SK-N-SH treated with all-trans-retinoic acid at 6 μM for 48 hours (cell line): ENCODE measurements around the gene TRIOBP.

Experiments
- ATAC-seq: fragments of 200-7000 bp; cut with Tn5 transposase; 3 replicates; pipeline ENCODE4 v1.9.1; 2020; ENCODE audit warnings: mild to moderate bottlenecking, moderate library complexity
- ARNTL ChIP-seq: fragments of 450-650 bp; formaldehyde crosslinking; IDR thresholded peaks from 2 replicates; pipeline ENCODE4 v1.5.0; 2020; ENCODE audit warnings: low read depth, mild to moderate bottlenecking, moderate library complexity, borderline replicate concordance
- BACH2 ChIP-seq: fragments of 250-450 bp; sonication (Bioruptor Pico); IDR thresholded peaks from 2 replicates; pipeline ENCODE4 v1.9.0; 2021; ENCODE audit warnings: mild to moderate bottlenecking, borderline replicate concordance
- ESRRG ChIP-seq: fragments of 250-450 bp; sonication (Bioruptor Pico); IDR thresholded peaks from 2 replicates; pipeline ENCODE4 v1.6.1; 2021; ENCODE audit warnings: mild to moderate bottlenecking
- GLIS3 ChIP-seq: fragments of 250-450 bp; sonication (Bioruptor Pico); IDR thresholded peaks from 2 replicates; pipeline ENCODE4 v1.5.0; 2020; ENCODE audit warnings: mild to moderate bottlenecking, moderate library complexity
- ISL1 ChIP-seq: fragments of 250-450 bp; sonication (Bioruptor Pico); IDR thresholded peaks from 2 replicates; pipeline ENCODE4 v2.1.2; 2022; ENCODE audit warnings: mild to moderate bottlenecking, moderate library complexity
- OSR1 ChIP-seq: fragments of 250-450 bp; sonication (Bioruptor Pico); IDR thresholded peaks from 2 replicates; pipeline ENCODE4 v1.8.0; 2022; ENCODE audit warnings: moderate library complexity, mild to moderate bottlenecking, inconsistent platforms
- PPARA ChIP-seq: fragments of 250-450 bp; sonication (Bioruptor Pico); IDR thresholded peaks from 2 replicates; pipeline ENCODE4 v1.5.0; 2020; ENCODE audit warnings: mild to moderate bottlenecking, borderline replicate concordance
- RARB ChIP-seq: fragments of 250-450 bp; sonication (Bioruptor Pico); IDR thresholded peaks from 2 replicates; pipeline ENCODE4 v1.8.0; 2021; ENCODE audit warnings: mild to moderate bottlenecking, moderate library complexity
- SNAI2 ChIP-seq: fragments of 250-450 bp; sonication (Bioruptor Pico); IDR thresholded peaks from 2 replicates; pipeline ENCODE4 v1.5.0; 2020; ENCODE audit warnings: mild to moderate bottlenecking, moderate library complexity
- TCF4 ChIP-seq: fragments of 250-450 bp; sonication (Bioruptor Pico); IDR thresholded peaks from 2 replicates; pipeline ENCODE4 v1.8.0; 2021; ENCODE audit warnings: mild to moderate bottlenecking, moderate library complexity, borderline replicate concordance
- TOX ChIP-seq: fragments of 250-450 bp; sonication (Bioruptor Pico); IDR thresholded peaks from 2 replicates; pipeline ENCODE4 v1.8.0; 2021; ENCODE audit warnings: mild to moderate bottlenecking, moderate library complexity, borderline replicate concordance
- ZC3H10 ChIP-seq: fragments of 250-450 bp; sonication (Bioruptor Pico); IDR thresholded peaks from 2 replicates; pipeline ENCODE4 v1.5.1; 2021; ENCODE audit warnings: mild to moderate bottlenecking, moderate library complexity
- ZFP3 ChIP-seq: fragments of 250-450 bp; sonication (Bioruptor Pico); IDR thresholded peaks from 2 replicates; pipeline ENCODE4 v1.5.0; 2020; ENCODE audit warnings: mild to moderate bottlenecking, moderate library complexity
- ZFP30 ChIP-seq: fragments of 450-650 bp; formaldehyde crosslinking; IDR thresholded peaks from 2 replicates; pipeline ENCODE4 v1.5.0; 2022; ENCODE audit warnings: mild to moderate bottlenecking, moderate library complexity
- ZNF565 ChIP-seq: fragments of 450-650 bp; formaldehyde crosslinking; conservative IDR thresholded peaks from 2 replicates; pipeline ENCODE4 v1.5.0; 2020; ENCODE audit warnings: low read depth, mild to moderate bottlenecking, moderate library complexity
- ZNF70 ChIP-seq: fragments of 450-650 bp; formaldehyde crosslinking; IDR thresholded peaks from 2 replicates; pipeline ENCODE4 v1.5.0; 2020; ENCODE audit warnings: mild to moderate bottlenecking, moderate library complexity
- ZNF8 ChIP-seq: fragments of 450-650 bp; formaldehyde crosslinking; IDR thresholded peaks from 2 replicates; pipeline ENCODE4 v1.5.0; 2020; ENCODE audit warnings: mild to moderate bottlenecking, moderate library complexity
- TF ChIP-seq, protein P1 (sequence below): fragments of 250-450 bp; sonication (Bioruptor Pico); IDR thresholded peaks from 2 replicates; pipeline ENCODE4 v1.5.1; 2021; ENCODE audit warnings: mild to moderate bottlenecking, moderate library complexity
- TF ChIP-seq, protein P2 (sequence below): fragments of 250-450 bp; sonication (Bioruptor Pico); IDR thresholded peaks from 2 replicates; pipeline ENCODE4 v1.5.1; 2020; ENCODE audit warnings: low read depth, mild to moderate bottlenecking, moderate library complexity
- TF ChIP-seq, protein P3 (sequence below): fragments of 250-450 bp; sonication (Bioruptor Pico); IDR thresholded peaks from 2 replicates; pipeline ENCODE4 v1.8.0; 2020; ENCODE audit warnings: mild to moderate bottlenecking, moderate library complexity, borderline replicate concordance
- TF ChIP-seq, protein P4 (sequence below): fragments of 250-450 bp; sonication (Bioruptor Pico); IDR thresholded peaks from 2 replicates; pipeline ENCODE4 v1.5.0; 2020; ENCODE audit warnings: mild to moderate bottlenecking, moderate library complexity

The TRIOBP gene

DNA sequence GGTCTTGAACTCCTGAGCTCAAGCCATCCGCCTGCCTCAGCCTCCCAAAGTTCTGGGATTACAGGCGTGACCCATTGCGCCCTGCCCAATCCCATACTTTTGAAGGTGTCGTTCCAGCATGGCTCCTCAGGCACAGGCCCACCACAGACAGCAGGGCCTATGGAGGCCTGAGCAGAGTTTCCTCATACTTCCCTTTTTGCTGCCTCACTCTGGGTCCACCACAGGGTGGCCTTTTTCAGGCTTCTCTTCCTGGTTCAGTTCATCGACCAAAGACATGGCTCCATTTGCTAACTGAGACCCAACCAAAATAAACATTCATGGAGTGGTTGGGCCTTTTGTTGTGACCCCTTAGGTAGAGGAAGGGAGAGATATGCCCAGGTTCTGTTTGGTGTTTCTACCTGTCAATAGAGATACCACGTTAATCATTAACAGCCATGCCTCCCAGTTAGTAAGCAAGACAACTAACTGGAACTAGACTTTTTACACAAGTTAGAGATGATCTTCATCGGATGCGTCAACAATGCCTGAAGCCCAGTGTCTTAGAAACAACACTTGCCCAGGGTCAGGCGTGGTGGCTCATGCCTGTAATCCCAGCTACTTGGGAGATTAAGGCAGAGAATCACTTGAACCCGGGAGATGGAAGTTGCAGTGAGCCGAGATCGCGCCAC, 35.1 kb downstream of the TRIOBP start (continued):
- TF ChIP-seq, protein P1, sequence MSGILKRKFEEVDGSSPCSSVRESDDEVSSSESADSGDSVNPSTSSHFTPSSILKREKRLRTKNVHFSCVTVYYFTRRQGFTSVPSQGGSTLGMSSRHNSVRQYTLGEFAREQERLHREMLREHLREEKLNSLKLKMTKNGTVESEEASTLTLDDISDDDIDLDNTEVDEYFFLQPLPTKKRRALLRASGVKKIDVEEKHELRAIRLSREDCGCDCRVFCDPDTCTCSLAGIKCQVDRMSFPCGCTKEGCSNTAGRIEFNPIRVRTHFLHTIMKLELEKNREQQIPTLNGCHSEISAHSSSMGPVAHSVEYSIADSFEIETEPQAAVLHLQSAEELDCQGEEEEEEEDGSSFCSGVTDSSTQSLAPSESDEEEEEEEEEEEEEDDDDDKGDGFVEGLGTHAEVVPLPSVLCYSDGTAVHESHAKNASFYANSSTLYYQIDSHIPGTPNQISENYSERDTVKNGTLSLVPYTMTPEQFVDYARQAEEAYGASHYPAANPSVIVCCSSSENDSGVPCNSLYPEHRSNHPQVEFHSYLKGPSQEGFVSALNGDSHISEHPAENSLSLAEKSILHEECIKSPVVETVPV (CRISPR knock-in tag) = no peak
- TF ChIP-seq TCF4 (CRISPR knock-in tag) (no peak), ZFP30 (CRISPR knock-in tag) (no peak), BACH2 (CRISPR knock-in tag) (no peak), GLIS3 (no peak), PPARA (CRISPR knock-in tag) (no peak), ARNTL (CRISPR knock-in tag) (no peak)
- TF ChIP-seq, protein P2, sequence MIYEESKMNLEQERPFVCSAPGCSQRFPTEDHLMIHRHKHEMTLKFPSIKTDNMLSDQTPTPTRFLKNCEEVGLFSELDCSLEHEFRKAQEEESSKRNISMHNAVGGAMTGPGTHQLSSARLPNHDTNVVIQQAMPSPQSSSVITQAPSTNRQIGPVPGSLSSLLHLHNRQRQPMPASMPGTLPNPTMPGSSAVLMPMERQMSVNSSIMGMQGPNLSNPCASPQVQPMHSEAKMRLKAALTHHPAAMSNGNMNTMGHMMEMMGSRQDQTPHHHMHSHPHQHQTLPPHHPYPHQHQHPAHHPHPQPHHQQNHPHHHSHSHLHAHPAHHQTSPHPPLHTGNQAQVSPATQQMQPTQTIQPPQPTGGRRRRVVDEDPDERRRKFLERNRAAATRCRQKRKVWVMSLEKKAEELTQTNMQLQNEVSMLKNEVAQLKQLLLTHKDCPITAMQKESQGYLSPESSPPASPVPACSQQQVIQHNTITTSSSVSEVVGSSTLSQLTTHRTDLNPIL (CRISPR knock-in tag) = no peak
- TF ChIP-seq, all 23 proteins: peak for 0

DNA sequence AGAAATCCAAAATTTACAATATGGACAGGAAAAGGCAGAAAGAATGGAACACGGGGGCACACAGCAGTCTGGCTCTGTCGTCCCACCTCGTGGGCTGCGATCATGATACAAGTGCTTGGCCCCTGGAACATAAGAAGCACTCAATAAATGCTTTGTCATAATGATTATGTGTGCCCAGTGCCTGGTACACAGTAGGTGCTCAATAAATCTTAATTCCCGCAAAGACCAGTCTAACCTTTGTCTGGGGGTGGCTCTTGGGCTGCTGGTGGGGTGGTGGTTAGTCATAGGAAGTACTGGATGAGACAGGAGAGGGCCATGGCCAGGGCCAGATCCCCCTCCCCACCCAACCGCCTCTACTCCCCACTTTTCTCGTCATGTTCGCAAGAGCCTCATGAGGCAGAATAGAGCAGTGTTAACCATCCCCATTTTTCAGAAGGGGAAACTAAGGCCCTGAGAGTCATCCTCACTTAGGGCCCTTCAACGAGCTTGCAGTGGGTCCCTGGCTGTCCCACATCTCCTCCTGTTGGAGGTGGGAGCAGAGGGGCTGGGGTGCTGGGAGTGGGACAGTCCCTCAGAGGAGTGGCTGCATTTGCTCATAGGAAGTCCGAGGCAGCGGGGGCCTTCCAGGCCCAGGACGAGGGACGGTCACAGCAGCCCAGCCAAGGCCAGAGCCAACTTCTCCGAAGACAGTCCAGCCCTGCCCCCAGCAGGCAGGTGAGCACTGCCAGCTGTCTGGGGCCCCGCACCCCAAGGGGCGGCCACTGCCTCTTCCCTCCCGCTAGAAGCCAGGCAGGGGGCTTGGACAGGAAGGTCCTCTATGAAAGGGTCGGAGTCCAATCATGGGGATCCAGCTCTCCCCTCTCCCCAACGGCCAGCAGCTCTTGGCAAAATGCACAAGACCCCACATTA, 36.1 kb downstream of the TRIOBP start:
- no peak for TF ChIP-seq ISL1 (CRISPR knock-in tag)
- TF ChIP-seq ZC3H10 (CRISPR knock-in tag) = no peak
- no peak for TF ChIP-seq OSR1 (CRISPR knock-in tag)
- no peak for TF ChIP-seq TCF4 (CRISPR knock-in tag)
- TF ChIP-seq, protein P3, sequence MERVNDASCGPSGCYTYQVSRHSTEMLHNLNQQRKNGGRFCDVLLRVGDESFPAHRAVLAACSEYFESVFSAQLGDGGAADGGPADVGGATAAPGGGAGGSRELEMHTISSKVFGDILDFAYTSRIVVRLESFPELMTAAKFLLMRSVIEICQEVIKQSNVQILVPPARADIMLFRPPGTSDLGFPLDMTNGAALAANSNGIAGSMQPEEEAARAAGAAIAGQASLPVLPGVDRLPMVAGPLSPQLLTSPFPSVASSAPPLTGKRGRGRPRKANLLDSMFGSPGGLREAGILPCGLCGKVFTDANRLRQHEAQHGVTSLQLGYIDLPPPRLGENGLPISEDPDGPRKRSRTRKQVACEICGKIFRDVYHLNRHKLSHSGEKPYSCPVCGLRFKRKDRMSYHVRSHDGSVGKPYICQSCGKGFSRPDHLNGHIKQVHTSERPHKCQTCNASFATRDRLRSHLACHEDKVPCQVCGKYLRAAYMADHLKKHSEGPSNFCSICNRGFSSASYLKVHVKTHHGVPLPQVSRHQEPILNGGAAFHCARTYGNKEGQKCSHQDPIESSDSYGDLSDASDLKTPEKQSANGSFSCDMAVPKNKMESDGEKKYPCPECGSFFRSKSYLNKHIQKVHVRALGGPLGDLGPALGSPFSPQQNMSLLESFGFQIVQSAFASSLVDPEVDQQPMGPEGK (CRISPR knock-in tag) = no peak
- no peak for TF ChIP-seq ZNF70 (CRISPR knock-in tag)
- TF ChIP-seq, protein P2 (CRISPR knock-in tag) = no peak
- no peak for TF ChIP-seq ZNF8
- no peak for ATAC-seq

DNA sequence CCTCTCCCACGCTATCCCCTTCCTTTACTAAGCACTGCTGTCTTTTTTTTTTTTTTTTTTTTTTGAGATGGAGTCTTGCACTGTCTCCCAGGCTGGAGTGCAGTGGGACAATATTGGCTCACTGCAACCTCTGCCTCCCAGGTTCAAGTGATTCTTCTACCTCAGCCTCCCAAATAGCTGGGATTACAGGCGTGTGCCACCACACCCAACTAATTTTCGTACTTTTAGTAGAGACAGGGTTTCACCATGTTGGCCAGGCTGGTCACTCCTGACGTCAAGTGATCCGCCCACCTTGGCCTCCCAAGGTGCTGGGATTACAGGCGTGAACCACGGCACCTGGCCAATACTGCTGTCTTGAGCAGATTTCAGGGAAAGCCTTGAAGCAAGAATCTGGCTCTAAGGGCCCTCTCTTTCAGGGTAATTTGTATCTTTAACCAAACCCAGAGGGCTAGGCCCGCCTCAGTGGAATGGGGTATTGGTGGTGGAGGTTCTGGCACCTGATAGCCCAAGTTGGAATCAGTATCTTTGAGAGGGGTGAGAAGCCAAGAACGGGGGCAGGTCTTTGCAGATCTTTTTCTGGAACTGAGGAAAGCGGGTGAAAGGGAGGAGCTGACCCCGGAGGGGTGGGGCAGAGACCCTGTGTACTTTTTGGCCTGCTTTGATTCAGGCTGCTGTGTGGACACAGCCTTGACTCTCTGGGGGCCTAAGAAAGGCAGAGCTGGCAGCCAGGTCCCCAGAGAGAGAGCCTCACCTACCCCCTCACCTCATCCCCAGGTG, 37.0 kb downstream of the TRIOBP start:
- ATAC-seq = no peak
- TF ChIP-seq ZNF565 = no peak
- no peak for TF ChIP-seq TOX (CRISPR knock-in tag)
- no peak for TF ChIP-seq GLIS3
- TF ChIP-seq, protein P4, sequence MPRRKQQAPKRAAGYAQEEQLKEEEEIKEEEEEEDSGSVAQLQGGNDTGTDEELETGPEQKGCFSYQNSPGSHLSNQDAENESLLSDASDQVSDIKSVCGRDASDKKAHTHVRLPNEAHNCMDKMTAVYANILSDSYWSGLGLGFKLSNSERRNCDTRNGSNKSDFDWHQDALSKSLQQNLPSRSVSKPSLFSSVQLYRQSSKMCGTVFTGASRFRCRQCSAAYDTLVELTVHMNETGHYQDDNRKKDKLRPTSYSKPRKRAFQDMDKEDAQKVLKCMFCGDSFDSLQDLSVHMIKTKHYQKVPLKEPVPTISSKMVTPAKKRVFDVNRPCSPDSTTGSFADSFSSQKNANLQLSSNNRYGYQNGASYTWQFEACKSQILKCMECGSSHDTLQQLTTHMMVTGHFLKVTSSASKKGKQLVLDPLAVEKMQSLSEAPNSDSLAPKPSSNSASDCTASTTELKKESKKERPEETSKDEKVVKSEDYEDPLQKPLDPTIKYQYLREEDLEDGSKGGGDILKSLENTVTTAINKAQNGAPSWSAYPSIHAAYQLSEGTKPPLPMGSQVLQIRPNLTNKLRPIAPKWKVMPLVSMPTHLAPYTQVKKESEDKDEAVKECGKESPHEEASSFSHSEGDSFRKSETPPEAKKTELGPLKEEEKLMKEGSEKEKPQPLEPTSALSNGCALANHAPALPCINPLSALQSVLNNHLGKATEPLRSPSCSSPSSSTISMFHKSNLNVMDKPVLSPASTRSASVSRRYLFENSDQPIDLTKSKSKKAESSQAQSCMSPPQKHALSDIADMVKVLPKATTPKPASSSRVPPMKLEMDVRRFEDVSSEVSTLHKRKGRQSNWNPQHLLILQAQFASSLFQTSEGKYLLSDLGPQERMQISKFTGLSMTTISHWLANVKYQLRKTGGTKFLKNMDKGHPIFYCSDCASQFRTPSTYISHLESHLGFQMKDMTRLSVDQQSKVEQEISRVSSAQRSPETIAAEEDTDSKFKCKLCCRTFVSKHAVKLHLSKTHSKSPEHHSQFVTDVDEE (CRISPR knock-in tag) = no peak
- TF ChIP-seq, protein P3 (CRISPR knock-in tag) = no peak
- TF ChIP-seq, protein P2 (CRISPR knock-in tag) = no peak
- no peak for TF ChIP-seq ARNTL (CRISPR knock-in tag)
- TF ChIP-seq TCF4 (CRISPR knock-in tag) = no peak
- no peak for TF ChIP-seq OSR1 (CRISPR knock-in tag)
- TF ChIP-seq RARB (CRISPR knock-in tag) = no peak
- no peak for TF ChIP-seq ZFP3 (CRISPR knock-in tag)
- no peak for TF ChIP-seq ZC3H10 (CRISPR knock-in tag)
- TF ChIP-seq SNAI2 = no peak
- TF ChIP-seq ESRRG = no peak
- no peak for TF ChIP-seq PPARA (CRISPR knock-in tag)
